HG02642 (cell line): ENCODE data around the gene BNIPL.

Experiments
- ATAC-seq: cut with Tn5 transposase; IDR thresholded peaks from one replicate; pipeline ENCODE4 v1.9.1; 2021; ENCODE audit warnings: mild to moderate bottlenecking; ENCODE audit not compliant: unreplicated experiment, poor library complexity

BNIPL gene

DNA sequence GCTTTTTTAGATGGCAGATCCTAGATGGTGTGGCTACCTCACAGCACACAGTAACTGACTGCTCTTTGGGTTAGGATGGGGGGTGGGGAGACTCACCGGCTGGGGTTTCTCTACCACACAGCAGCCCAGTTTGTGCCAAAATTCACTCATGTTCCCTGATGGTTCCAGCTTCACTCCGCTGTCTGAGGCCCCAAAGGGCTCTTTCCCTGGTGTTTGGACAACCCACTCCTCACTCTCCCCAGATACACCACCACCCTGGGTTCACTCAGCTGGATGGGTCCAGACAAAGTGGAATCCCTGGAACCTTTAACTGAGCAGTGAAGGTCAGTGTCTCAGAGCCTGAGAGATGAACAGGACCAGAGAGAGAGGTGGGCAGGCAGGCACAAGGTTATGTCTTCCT lies 19.2 kb downstream of the BNIPL start:
- no peak for ATAC-seq

DNA sequence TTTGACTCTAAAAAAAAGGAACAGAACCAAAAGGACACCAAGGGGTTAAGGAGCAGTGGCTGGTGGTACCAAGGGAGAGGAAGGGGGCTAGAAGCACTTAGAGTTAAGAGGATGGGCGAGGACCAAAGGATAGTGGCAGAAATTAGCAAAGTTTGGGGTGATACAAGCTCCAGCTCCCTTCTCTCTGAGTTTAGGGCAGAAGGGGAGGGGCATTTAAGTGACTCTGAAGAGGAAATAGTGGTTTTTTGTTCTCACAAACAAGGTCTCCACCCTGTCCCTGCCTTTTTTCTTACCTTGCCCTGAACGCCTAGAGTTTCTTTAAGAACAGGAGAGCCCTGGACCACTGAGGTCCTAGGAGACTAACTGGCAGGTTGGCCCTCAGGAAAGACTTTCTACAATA lies 19.8 kb downstream of the BNIPL start:
- ATAC-seq = no peak

DNA sequence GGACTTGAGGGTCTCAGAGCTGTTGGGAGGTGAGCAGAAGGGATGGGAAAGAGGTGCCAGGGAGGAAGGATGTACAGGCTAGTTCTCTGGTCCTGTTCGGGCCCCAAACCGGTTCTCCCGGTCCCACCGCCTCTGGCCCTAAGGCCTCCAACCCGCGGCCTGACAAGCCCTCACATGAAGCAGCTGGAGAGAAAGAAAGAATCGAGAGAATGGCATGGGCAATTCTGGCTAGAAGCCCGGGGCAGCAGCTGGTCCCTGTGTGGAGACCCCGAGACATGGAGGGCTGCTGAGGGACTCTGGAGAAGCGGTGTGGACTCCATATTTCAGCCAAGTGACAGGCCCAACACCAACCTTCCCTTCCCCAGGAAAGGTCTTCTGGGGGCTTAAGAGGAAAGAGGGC lies 22.3 kb downstream of the BNIPL start:
- no peak for ATAC-seq

DNA sequence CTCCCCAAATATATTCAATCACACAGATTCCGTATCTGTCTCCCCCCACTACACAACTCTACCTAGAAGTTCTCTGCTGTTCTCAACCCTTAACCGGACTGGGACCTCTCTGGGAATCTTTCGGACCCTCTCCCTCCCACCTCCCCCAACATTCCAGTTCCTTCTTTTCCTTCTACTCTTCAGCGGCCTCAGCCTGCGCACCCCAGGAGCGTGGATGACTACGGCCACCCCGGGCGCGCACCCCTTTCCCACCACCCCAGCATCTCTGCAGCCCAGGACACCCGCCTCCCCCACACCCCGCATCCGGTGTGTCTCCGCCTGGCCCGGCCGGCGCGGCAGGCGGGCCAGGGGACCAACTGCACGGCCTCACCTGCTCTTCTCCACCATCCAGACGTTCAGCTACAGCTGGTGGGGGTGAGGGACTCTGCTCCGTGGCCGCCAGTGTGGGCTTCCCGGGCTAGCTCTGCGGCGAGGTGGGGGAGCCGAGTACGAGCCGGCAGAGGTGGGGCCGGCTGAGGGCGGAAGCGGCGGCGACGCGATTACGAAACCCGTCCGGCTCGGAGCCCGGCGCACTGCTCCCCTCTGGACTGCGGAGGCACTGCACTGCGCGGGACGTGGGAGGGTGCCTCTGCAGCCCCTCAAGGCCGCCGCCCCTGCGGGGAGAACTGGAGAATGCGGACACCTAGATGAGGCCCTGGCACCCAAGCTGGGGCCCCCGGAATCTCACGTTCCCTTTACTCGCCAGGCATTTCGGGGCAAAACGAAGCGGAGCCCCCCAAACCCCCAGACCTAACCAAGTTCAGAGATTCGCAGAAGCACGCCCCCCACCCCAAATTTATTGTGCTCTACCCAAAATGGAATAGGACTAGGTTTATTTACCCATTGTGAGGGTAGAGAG lies 23.0 kb downstream of the BNIPL start, which contains the start of gene CDC42SE1:
TSS of gene CDC42SE1 (minus strand) at position 514 of the 898 bp plus-strand sequence. CDS start 3,892 bp downstream, outside the sequence.
- peak; percentile 82 for ATAC-seq

DNA sequence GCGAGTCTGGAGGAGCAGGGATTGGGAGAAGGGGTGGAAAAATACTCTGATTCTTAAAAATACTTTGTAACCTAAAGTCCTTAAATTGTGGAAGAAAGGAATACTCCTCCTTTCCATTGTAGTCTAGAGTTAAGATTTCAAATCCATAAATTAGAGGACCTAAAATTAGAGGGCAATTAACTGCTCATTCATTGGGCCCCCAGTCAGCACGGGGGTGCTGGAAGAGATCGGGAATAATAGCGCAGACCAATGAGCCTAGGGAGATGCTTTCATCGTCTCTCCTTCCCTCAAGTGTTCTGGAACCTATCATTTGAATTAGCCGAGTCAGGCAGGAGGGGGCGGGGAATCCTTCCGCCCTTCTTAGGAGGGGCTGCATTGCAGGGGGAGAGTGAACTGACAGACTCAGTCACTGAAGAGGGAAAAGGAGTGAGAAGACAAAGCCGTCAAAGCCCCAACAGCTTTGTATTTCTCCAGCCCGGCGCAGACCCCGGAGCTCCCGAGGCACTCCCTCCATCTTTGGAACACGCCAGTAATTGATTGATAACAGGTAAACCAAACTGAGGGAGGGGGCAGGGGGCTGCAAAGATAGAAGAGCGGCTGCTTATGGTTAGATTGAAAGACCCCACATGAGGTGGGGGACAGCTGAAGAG lies 23.7 kb downstream of the BNIPL start, which contains the start of gene MLLT11:
TSS of gene MLLT11 (plus strand) at position 391 of the 650 bp plus-strand sequence. CDS start 6,828 bp downstream, outside the sequence.
- no peak for ATAC-seq

DNA sequence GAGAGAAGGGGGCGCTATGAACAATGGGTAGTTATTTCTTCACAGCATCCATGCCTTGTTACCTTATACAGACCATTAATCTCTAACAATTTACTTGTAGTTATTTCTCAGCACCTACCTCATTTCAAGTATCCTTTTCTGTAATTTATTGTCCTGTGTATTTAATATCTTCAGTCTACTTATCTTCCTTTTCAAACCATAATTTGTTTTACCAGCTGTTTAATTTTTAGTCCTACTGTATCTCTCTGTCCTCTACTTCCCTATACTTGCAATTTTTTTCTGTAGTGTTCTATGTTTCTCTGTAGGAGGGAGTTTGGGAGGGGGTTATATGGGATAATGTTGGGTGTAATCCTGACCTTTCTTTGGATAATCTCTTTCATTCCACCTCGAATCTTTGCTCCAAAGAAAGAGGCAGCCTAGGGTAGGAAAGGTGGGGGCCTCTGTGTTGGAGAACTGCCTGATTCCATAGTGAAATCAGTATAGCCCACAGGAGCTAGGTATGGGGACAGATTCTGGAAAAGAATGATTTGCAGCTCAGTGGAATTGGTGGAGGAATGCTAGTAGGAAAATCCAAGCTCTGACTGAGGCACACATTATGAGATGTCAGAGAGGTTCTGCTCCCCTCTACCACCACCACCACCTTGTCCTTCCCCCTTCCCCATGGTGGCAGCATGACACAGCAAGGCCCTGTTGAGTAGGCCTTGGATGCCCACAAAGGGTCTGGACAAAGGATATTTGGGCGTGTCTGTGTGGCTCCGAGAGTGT lies 24.5 kb downstream of the BNIPL start:
- no peak for ATAC-seq

DNA sequence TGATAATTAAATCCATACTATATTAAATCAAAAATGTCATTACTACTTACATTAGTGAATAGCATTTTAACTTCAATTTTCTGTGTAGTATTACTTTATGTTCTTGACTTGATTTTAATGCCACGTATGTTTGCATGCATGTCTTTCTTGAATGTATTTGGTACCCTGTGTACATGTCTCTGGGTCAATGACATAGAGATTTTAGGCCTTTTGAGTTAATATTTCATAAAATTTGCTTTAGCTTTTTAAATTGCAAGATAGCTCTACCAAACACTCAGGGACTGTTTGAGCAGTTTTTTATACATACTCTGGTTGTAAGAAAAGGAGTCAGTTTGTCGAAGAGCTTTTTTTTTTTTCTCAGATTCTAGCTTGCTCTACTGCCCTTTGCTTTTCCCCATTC lies 25.3 kb downstream of the BNIPL start:
- no peak for ATAC-seq

DNA sequence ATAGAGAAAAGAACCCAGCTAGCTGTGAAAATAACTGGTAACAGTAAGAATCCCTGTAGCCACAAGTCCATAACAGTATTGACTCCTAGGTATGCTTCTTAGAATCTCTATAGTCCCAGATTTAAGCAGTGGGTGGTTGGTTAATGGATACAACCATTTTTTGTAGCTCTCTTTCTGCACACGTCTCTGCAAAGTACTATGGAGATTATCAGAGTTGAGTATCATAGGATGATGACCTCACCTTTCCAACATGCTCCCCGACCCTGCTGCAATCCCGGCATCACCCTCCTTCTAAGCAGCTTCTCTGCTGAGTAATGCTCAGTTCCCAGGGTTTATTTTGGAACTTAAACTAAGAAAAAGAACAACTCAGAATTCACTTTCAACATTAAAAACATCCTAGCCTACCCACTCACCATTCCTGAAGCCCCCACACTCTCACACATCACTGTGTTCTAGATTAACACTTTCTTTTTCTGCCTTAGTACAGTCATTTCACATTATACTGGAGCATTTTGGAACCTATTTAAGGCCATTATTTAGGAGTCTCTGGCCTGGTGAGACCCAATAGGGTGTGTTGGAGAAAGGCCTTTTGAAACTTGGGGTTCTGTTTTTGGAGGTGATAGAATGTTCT lies 26.5 kb downstream of the BNIPL start:
- no peak for ATAC-seq

DNA sequence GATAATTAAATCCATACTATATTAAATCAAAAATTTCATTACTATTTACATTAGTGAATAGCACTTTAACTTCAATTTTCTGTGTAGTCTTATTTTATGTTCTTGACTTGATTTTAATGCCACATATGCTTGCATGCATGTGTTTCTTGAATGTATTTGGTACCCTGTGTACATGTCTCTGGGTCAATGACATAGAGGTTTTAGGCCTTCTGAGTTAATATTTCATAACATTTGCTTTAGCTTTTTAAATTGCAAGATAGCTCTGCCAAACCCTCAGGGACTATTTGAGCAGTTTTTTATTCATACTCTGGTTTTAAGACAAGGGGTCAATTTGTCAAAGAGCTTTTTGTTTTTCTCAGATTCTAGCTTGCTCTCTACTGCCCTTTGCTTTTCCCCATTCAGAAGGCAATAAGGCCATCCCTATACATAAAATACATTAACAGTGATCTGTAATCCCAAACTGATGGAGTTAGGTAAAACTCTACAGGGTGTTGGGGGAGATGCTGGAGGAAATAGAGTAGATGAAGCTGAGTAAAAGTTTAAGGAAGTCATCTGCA lies 28.8 kb downstream of the BNIPL start:
- ATAC-seq = no peak

DNA sequence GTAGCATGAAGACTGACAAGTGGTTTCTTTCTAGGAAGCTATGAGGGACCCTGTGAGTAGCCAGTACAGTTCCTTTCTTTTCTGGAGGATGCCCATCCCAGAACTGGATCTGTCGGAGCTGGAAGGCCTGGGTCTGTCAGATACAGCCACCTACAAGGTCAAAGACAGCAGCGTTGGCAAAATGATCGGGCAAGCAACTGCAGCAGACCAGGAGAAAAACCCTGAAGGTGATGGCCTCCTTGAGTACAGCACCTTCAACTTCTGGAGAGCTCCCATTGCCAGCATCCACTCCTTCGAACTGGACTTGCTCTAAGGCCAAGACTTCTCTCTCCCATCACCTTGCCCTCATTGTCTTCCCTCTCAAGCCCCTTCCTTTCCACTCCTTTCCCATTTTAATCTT lies 30.8 kb downstream of the BNIPL start:
- ATAC-seq = no peak

DNA sequence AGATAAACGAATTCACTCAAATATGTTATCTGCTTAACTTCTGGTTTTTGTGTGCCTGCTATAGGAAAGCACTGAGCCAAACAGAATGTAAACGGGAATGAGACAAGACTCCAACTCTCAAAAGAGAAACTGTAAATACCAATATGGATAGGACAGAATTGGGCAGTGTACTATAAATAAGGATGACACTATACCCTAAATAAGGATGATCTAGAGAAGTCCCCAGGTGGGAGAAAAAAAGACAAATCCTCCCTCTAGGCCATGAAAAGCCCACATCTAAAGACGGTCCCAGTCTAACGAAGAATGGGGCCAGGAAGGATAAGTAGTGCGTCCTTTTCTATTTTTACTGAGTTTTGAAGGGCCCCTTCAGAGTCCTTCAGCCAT lies 32.7 kb downstream of the BNIPL start:
- no peak for ATAC-seq

DNA sequence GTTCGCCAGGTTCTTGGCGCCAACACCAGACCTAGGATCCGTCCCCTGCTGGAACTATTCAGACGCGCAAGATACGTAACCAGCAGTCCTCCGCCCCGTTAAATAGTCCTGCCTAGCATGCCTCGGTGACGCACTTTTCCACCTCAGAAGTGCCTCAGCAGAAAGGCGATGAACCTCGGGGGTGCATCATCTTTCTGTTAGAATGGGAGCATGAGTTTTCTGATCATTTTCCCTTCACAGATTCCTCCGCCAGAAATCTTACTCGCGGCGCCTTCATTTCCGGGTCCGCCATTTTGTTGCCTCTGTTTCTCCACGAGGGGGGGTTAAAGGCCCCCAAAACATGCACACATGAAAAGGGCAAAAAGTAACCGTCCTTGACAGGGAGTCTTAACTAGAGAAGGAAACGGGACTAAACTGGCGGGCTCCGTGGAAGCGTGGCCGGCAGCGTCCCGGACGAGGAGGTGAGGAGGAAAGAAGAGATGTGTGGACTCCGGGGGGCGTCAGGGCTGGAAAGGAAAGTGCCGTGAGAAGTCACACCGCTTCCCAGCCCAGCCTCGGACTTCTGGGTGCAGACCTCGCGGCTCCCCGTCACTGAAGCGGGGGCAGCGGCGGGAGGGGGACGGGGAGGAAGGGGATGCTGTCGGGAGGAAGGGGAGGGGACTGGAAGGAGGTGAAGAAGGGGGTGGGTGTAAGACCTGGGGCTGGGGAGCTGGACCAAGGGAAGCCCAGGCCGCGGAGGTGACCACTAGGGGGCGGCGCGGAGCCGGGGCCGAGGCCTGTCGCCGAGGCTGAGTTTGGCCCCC lies 34.3 kb downstream of the BNIPL start, which contains the start of gene GABPB2:
TSS of gene GABPB2 (plus strand) at position 288 of the 803 bp plus-strand sequence. CDS start 17,429 bp downstream, outside the sequence.
- ATAC-seq = peak; percentile 79

DNA sequence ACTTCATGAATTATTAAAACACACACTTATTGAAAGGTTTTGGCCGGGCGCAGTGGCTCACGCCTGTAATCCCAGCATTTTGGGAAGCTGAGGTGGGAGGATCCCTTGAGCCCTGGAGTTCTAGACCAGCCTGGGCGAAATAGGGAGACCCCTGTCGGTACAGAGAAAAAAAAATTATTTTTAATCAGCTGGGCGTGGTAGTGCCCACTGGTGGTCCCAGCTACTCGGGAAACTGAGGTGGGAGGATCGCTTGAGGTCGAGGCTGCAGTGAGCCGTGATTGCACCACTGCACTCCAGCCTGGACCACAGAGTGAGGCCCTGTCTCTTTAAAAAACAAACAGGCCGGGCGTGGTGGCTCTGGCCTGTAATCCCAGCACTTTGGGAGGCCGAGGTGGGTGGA lies 35.8 kb downstream of the BNIPL start:
- no peak for ATAC-seq

DNA sequence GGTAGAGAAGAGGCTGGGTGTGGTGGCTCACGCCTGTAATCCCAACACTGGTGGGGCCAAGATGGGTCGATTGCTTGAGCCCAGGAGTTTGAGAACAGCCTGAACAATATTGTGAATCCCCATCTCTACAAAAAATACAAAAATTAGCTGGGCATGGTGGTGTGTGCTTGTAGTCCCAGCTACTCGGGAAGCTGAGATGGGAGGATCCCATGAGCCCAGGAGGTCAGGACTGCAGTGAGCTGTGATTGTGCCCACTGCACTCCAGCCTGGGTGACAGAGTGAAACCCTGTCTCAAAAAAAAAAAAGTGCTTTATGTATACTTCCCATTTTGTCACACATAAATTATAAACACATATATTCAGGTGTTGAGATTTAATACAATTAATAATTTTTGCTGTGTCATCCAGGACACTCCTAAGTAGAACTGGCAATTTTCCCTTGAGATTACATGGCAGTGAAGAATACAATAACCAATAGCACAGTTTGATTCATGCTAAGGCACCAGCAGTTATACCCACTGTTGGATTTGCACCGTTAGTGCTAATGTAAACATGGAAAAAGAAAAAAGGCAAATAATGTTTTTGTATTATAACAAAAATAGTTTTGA lies 49.7 kb downstream of the BNIPL start:
- no peak for ATAC-seq
